Motor neuron (in vitro differentiated cells): ENCODE data around the gene ZNF367. TPM values are rescaled to one million over a fixed set of nuclear protein-coding genes. Genes with fewer than 3 reads are reported as not detected.

Experiments
- ATAC-seq, 8 experiments: fragments of 200-7000 bp; cut with Tn5 transposase; replicated peaks in 6 of 8; 2 replicates each; pipeline ENCODE4 v1.8.0; 2021; ENCODE audit warnings: mild to moderate bottlenecking in 8 of 8, moderate library complexity in 8 of 8
- H3K27ac ChIP-seq, 2 donors: fragments of 250-450 bp; sonication (Bioruptor Pico); 2 replicates each; pipeline ENCODE4 v1.9.0; 2021; ENCODE audit warnings: antibody characterized with exemption in 2 of 2, mild to moderate bottlenecking in 2 of 2, moderate library complexity in 1 of 2
- H3K4me1 ChIP-seq, 2 donors: fragments of 250-450 bp; sonication (Bioruptor Pico); replicated peaks in 1 of 2; 2 replicates each; pipeline ENCODE4 v1.6.1; 2021; ENCODE audit warnings: antibody characterized with exemption in 2 of 2, mild to moderate bottlenecking in 2 of 2, moderate library complexity in 1 of 2
- H3K4me3 ChIP-seq, 5 donors: fragments of 250-450 bp; sonication (Bioruptor Pico); 2 replicates each; pipeline ENCODE4 v1.9.0; 2021; ENCODE audit warnings: antibody characterized with exemption in 5 of 5, mild to moderate bottlenecking in 5 of 5, moderate library complexity in 4 of 5
- WGBS, 10 experiments: fragments of 450-650 bp; shearing (Covaris generic); methylation state at CpG; one replicate each; pipeline ENCODE4 v1.0.0; 2022; 5-methylcytosine and 5-hydroxymethylcytosine counted together
- in situ Hi-C, 9 experiments: fragments of 400-800 bp; cut with MboI; loops; one replicate each; pipeline ENCODE4 v1.15.0; 2021; ENCODE audit warnings: low sequenced_read_pairs in 9 of 9, low pct_unique_long_range_greater_than_20kb in 2 of 9; ENCODE audit not compliant: unreplicated experiment in 9 of 9
- total RNA-seq, 8 experiments: library from RNA; unstranded; fragments of 300-600 nt; gene quantifications; 2 replicates each; pipeline versions ENCODE4 v1.2.3 to v1.2.4, GENCODE V29; 2022

Gene ZNF367
- 10 to 100 TPM in 2 of 8 experiments, 1 to 10 TPM in 5, under 1 TPM in 1; 0.25 to 10.9 (median 1.8) TPM for total RNA-seq

DNA sequence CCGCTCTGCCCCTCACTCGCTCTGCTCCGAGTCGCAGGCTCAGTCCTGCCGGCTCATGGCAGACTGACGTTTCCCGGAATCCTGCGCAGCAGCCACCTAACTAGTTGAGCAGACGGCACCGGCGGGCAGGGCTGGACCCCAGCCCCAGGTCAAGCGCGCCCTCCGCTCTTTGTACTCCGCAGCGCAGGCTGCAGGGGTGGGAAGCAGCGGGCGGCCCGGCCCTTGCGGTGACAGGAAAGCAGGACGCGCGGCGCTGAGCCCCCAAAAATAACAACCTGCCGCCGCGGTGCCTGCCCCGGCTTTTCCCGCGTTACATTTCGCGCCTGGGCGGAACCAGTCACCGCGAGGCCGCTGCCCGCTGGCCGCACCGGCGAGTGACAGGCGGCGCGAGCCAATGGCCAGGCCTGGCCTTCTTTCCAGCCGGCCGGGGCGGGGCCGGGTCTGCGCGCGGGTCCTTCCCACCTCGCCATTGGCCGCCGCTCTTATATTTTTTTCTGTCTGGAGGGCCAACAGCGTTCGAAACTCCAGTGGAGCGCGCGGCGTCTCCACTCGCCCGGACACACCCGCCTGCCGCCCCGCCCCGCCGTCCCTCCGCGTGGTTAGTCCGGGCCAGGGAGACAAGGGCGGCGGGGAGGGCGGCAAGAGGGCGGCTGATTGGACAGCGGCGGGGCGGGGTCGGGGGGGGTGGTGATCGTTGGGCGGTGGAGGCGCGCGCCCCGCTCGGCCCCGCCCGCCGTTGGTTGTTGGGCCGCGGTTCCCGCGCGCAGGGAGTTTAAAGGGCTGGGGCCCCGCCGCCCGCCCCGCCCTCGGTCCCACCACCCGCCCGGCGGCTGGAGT lies at the start of gene ZNF367:
Gene ZNF367 (minus strand): TSS at position 288 of the 837 bp plus-strand sequence. CDS start 338 bp downstream, outside the sequence.
- peak; percentile 83 to 87 (median 84) for ATAC-seq
- Histone ChIP-seq H3K4me1 (peaks cover 15 to 26% of the 10 kb centered on the region in 2 donors), H3K4me3 (peak within 1 kb of the TSS; percentile 68 to 95 (median 87)), H3K27ac (peak within 1 kb of the TSS; percentile 80 to 86)
- in situ Hi-C loops, result no loop called here
- whole genome bisulfite sequencing, 10 experiments, result 0 to 7% (median 0%) methylated on average over 3 to 21 of the region's 100 CpGs; no CpG with 5 or more reads in 6 of the 10 experiments

DNA sequence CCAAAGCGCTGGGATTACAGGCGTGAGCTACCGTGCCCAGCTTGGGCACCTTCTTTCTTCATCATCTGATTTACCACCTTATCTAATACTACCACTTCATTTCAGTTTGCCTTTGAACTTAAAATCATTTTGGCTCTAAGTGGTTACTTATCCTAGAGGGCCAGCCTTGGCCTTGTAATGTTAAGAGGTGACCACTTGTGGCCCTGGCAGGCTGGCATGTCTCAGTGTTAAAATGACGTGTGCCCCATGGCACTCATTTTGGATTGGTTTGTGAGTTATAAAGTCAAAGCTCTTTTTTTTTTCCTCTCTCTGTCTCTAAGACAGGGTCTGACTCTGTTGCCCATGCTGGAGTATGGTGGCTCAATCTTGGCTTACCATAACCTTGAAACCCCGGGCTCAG lies 49.6 kb upstream of the ZNF367 start:
- Histone ChIP-seq H3K4me1 (no peaks in the 10 kb centered on the region), H3K4me3 (no peak overlapping the region), H3K27ac (no peak overlapping the region)
- in situ Hi-C loops, result loop anchor here in 2 of 9 experiments (25.0 kb wide), 2 partner anchors 120 to 145 kb away; partner anchors contain the start of gene CDC14B (in 1 of the 2)
- 93 to 100% (median 97%) methylated on average over 1 to 5 of the region's 5 CpGs; no CpG with 5 or more reads in 6 of the 10 experiments for WGBS, 10 experiments
- no peak for ATAC-seq

DNA sequence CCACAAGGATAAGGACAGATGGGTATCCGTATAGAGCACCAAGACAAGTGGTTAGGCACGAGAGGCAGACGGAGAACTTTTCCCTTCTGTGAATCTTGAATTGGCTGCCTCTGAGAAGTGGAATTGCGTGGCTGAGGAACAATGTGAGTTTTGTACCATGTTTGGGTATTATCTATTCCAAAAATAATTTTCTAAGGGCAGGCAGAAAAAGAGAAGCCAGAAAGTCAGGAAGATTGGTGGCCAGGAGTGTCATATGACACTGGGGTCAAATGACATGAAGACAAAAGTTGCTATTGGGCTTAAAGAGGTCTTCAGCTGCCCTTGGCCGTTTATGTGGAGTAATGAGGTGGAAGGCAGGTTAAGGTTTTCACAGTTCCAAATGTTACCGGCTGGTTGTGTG lies 46.3 kb upstream of the ZNF367 start:
- no peak for ATAC-seq
- Histone ChIP-seq H3K4me3 (no peak overlapping the region), H3K27ac (no peak overlapping the region), H3K4me1 (no peaks in the 10 kb centered on the region)
- in situ Hi-C loops, result loop anchor here in 2 of 9 experiments (25.0 kb wide), 2 partner anchors 123 to 148 kb away; partner anchors contain the start of gene CDC14B (in 1 of the 2)
- 55 to 100% (median 85%) methylated on average over 1 to 6 of the region's 6 CpGs for WGBS, 10 experiments

DNA sequence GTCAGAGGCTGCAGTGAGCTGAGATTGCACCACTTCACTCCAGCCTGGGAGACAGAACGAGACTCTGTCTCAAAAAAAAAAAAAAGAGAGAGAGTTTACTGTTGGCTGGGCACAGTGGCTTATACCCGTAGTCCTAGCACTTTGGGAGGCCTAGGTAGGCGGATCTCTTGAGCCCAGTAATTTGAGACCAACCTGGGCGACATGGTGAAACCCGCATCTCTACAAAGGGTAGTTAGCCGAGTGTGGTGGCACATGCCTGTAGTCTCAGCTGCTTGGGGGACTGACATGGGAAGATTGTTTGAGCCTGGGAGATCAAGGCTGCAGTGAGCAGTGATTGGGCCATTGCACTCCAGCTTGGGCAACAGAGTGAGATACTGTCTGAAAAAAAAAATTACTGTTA lies 44.4 kb upstream of the ZNF367 start:
- no peak for ATAC-seq
- Histone ChIP-seq H3K4me3 (no peak overlapping the region), H3K4me1 (no peaks in the 10 kb centered on the region), H3K27ac (no peak overlapping the region)
- in situ Hi-C loops, result loop anchor here in 2 of 9 experiments (25.0 kb wide), 2 partner anchors 125 to 150 kb away; partner anchors contain the start of gene CDC14B (in 1 of the 2)
- 60 to 100% (median 95%) methylated on average over 1 to 6 of the region's 6 CpGs; no CpG with 5 or more reads in 4 of the 10 experiments for WGBS, 10 experiments

DNA sequence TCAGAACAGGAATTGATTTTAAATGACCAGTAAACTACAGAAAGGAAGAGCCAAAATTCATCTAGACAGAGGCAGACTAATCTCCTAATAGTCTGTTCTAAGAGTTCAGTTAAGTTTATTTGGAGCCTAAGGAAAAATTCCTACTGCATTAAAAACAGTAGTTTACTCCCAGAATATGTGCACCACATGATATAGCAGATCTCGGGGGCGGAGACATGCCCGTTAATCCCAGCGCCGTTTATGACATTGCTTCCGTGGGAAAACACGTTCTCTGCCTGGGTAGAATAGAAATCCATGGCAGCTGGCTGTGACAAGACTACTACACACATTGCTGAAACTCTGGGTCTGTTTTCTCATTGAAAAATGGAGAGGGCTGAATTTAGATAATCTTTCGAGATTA lies 43.2 kb upstream of the ZNF367 start:
- WGBS, 10 experiments, result 3 to 98% (median 92%) methylated on average over 1 to 8 of the region's 8 CpGs
- Histone ChIP-seq H3K4me1 (no peaks in the 10 kb centered on the region), H3K4me3 (no peak overlapping the region), H3K27ac (no peak overlapping the region)
- peak in 2 of 8 experiments; percentile 89 to 90 for ATAC-seq
- in situ Hi-C loops, result loop anchor here in 2 of 9 experiments (25.0 kb wide), 2 partner anchors 126 to 151 kb away; partner anchors contain the start of gene CDC14B (in 1 of the 2)

DNA sequence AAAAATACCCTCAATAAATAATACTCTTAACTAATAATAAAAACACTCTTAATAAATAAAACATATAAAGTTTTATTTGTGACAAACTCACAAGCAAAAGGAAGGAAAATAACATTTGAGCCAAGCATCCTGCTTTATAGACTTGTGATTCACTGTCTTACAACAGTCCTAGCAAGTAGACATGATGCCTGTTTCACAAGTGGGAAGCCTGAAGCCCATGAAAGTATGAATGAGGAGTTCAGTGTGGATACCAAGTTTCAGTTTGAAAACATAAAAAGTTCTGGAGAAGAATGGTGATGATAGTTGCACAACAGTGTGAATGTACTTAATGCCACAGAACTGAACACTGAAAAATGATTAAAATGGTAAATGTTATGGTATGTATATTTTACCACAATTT lies 42.7 kb upstream of the ZNF367 start:
- Histone ChIP-seq H3K4me3 (no peak overlapping the region), H3K4me1 (no peaks in the 10 kb centered on the region), H3K27ac (no peak overlapping the region)
- ATAC-seq, result peak in 3 of 8 experiments; percentile 41 to 80 (median 72)
- in situ Hi-C loops, result loop anchor here in 2 of 9 experiments (25.0 kb wide), 2 partner anchors 126 to 151 kb away; partner anchors contain the start of gene CDC14B (in 1 of the 2)

DNA sequence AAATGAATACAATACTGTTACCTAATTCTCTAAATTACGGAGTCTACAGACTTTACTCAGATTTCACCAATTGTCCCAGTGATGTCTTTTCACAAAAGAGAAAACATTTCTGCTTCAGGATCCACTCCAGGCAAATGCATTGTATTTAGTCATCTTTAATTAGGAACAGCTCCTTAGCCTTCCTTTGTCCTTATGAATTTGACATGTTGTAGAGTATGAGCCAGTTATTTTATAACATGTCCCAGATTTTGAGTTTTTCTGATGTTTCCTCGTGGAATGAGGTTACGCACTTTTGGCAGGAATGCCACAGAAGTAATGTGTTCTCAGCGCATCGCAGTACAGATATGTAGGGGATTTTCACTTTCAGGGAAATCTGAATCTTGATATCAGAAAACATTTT lies 42.3 kb upstream of the ZNF367 start:
- in situ Hi-C loops, result loop anchor here in 2 of 9 experiments (25.0 kb wide), 2 partner anchors 127 to 152 kb away; partner anchors contain the start of gene CDC14B (in 1 of the 2)
- ATAC-seq, result no peak
- H3K4me1 ChIP-seq, result no peaks in the 10 kb centered on the region
- H3K4me3 ChIP-seq, result no peak overlapping the region
- 15 to 100% (median 84%) methylated on average over 1 to 5 of the region's 5 CpGs; no CpG with 5 or more reads in 1 of the 10 experiments for WGBS, 10 experiments
- H3K27ac ChIP-seq, result no peak overlapping the region

DNA sequence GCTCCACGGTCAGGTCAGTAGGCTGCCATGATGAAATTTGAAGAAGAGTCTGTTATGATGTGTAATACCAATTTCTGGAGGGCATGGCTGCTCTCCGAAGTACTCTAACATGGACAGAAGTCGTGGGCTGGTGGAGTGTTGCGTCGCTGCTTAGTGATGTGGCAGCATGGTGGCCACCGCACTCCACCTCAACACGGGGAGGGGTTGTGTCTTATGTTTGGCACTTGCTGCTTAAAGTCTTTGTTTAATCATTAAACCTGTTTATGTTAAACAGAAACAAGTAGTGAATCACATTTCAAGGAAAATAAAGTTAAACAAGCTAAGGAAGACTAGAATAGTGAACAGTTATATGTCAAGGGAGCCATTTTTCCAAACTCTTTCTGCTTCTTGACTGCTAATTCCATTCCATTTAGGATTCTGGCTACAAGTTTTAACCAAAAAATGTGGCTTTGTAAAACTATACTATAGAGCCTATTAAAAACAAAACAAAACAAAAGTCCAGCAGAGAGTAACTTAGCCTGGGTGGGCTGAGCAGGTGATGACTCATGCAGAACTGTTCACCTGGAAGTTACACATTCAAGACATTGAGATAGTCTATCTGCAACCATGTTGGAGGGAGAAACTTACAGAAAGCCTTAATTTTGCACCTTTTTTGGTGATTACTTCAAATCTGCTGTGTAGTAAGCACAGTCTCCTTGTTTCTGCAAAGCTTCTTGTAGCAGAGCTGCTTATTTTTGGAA lies 41.3 kb upstream of the ZNF367 start:
- Histone ChIP-seq H3K4me3 (no peak overlapping the region), H3K27ac (no peak overlapping the region), H3K4me1 (no peaks in the 10 kb centered on the region)
- 87 to 100% (median 98%) methylated on average over 1 to 7 of the region's 7 CpGs; no CpG with 5 or more reads in 1 of the 10 experiments for WGBS, 10 experiments
- in situ Hi-C loops, result loop anchor here in 2 of 9 experiments (25.0 kb wide), 2 partner anchors 128 to 153 kb away; partner anchors contain the start of gene CDC14B (in 1 of the 2)
- ATAC-seq, result no peak

DNA sequence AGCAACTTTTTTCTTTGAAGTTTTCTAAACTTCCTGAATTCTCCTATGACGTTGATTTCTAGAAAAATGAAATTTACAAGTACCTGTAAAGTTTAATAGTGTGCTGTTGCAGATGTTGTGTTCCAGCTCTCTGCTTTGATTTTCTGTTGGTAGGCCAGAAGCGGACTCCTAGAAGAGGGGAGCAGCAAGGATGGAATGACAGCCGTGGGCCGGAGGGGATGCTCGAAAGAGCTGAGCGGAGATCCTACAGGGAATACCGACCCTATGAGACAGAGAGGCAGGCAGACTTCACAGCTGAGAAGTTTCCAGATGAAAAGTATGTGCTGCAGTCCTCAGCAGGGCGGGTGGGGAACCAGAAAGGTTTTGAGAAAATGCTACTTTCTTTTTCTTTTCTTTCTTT lies 40.1 kb upstream of the ZNF367 start:
- no peak overlapping the region for H3K27ac ChIP-seq
- no peak for ATAC-seq
- in situ Hi-C loops, result loop anchor here in 2 of 9 experiments (25.0 kb wide), 2 partner anchors 129 to 154 kb away; partner anchors contain the start of gene CDC14B (in 1 of the 2)
- 80 to 100% (median 94%) methylated on average over 1 to 8 of the region's 8 CpGs; no CpG with 5 or more reads in 1 of the 10 experiments for WGBS, 10 experiments
- H3K4me1 ChIP-seq, result peaks cover 4 to 5% of the 10 kb centered on the region in 2 donors
- no peak overlapping the region for H3K4me3 ChIP-seq

DNA sequence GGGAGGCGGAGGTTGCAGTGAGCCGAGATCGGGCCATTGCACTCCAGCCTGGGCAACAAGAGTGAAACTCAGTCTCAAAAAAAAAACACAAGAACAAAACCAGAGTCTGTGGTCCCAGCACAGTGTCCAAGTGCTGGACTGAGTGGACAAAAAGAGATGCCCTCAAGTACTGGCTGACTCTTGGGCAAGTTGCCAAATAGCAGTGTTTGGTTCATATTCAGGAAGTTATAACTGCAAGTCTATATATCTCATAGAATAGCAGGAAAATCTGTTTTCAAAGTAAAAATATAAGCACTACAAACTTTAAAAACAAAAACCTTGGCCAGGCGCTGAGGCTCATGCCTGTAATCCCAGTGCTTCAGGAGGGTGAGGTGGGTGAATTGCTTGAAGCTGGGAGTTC lies 39.1 kb upstream of the ZNF367 start:
- H3K27ac ChIP-seq, result no peak overlapping the region
- no peak overlapping the region for H3K4me3 ChIP-seq
- ATAC-seq, result no peak
- H3K4me1 ChIP-seq, result peaks cover 4 to 5% of the 10 kb centered on the region in 2 donors
- 86 to 100% (median 89%) methylated on average over 1 to 4 of the region's 4 CpGs; no CpG with 5 or more reads in 5 of the 10 experiments for WGBS, 10 experiments
- in situ Hi-C loops, result loop anchor here in 2 of 9 experiments (25.0 kb wide), 2 partner anchors 130 to 155 kb away; partner anchors contain the start of gene CDC14B (in 1 of the 2)

DNA sequence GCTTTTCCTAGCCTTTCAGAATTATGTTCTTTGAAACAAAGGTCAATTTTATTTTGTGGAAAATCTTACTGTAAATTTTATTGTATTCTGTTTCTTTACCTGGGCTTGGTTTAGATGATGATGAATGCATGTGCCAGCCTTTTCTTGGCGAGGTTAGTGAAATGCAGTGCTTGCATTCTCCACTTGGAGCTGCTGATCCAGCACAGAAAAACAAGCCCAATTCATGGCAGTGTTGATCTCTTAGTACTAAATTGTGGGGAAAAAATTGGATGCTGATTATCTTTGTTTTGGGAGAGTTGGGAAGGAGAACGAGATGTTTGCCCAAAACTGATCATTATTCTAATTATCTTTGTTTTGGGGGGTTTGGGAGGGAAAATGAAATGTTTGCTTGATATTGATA lies 35.5 kb upstream of the ZNF367 start:
- no peak for ATAC-seq
- H3K27ac ChIP-seq, result no peak overlapping the region
- WGBS, 10 experiments, result 8 to 100% (median 60%) methylated on average over 1 to 2 of the region's 2 CpGs
- H3K4me3 ChIP-seq, result no peak overlapping the region
- in situ Hi-C loops, result loop anchor here in 2 of 9 experiments (25.0 kb wide), 2 partner anchors 134 to 159 kb away; partner anchors contain the start of gene CDC14B (in 1 of the 2)
- peaks cover 11 to 17% of the 10 kb centered on the region in 2 donors for H3K4me1 ChIP-seq
